Skeletal muscle satellite cell (primary cell): Measurements from ENCODE around the gene NPPB. TPM values are rescaled to one million over a fixed set of nuclear protein-coding genes. Genes with fewer than 3 reads are reported as not detected.

ENCODE experiments used
- H3K27me3 ChIP-seq: 2 replicates; pipeline ENCODE4 v1.7.0; 2013; ENCODE audit warnings: low read length; ENCODE audit not compliant: control insufficient read depth, insufficient read depth
- H3K36me3 ChIP-seq: 2 replicates; pipeline ENCODE4 v1.7.0; 2013; ENCODE audit warnings: mild to moderate bottlenecking, control low read depth, low read length; ENCODE audit not compliant: insufficient read depth
- H3K4me1 ChIP-seq: 2 replicates; pipeline ENCODE4 v1.7.0; 2013; ENCODE audit warnings: low read length; ENCODE audit not compliant: control insufficient read depth, insufficient read depth
- H3K4me2 ChIP-seq: 2 replicates; pipeline ENCODE4 v1.7.0; 2013; ENCODE audit warnings: mild to moderate bottlenecking, low read length
- H3K4me3 ChIP-seq: 2 replicates; pipeline ENCODE4 v1.7.0; 2013; ENCODE audit warnings: low read length
- H3K9ac ChIP-seq: 2 replicates; pipeline ENCODE4 v1.7.0; 2013; ENCODE audit warnings: mild to moderate bottlenecking, low read depth, low read length, moderate library complexity
- H3K9me3 ChIP-seq: replicated peaks from 2 replicates; pipeline ENCODE4 v1.7.0; 2013; ENCODE audit warnings: mild to moderate bottlenecking, control low read depth, low read length
- small RNA-seq: library from RNA; depleted of rRNA; stranded (forward); fragments of <200 nt; gene quantifications from one replicate; pipeline ENCODE3, GENCODE V24; 2012

The NPPB gene

DNA sequence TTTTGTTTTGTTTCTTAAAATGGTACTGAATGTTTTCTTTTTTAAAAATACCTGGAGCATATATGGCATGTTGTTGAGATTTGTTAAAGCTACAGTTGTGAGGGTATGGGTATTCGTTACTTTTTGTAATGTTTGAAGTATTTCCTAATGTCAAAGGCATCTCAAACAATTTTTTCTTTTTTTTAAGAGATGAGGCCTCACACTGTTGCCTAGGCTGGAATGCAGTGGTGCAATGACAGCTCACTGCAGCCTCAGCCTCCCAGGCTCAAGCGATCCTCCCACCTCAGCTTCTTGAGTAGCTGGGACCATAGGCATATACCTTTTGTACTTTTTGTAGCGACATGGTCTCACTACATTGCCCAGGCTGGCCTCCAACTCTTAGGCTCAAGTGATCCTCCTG, 36.7 kb downstream of the NPPB start:
- Histone ChIP-seq H3K9me3 (no peaks in the 10 kb centered on the region), H3K27me3 (no peaks in the 10 kb centered on the region), H3K4me3 (no peak overlapping the region), H3K4me1 (peaks cover 13% of the 10 kb centered on the region), H3K36me3 (peaks cover 54% of the 10 kb centered on the region), H3K9ac (no peak overlapping the region), H3K4me2 (no peak overlapping the region)

DNA sequence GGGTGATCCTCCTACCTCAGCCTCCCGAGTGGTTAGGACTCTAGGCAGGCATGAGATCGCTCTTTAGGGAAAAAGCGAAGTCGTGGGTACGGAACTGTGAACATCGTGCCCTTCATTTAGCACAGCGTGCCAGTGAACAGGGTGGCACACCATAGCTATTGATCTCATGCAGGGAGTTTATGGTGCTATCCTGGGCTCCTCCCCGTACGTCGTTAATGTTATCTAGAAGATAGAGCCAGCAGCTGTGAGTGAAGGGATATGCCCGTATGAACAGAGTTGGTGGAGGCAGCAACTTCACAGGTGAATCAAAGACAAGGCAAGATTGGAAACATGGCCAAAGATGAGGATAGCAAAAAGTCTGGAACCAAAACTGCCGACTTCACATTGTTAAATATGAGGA, 41.6 kb downstream of the NPPB start:
- H3K36me3 ChIP-seq = peaks cover 53% of the 10 kb centered on the region
- peaks cover 13% of the 10 kb centered on the region for H3K4me1 ChIP-seq
- H3K27me3 ChIP-seq = no peaks in the 10 kb centered on the region
- no peak overlapping the region for H3K4me2 ChIP-seq
- H3K9me3 ChIP-seq = no peaks in the 10 kb centered on the region
- no peak overlapping the region for H3K9ac ChIP-seq
- no peak overlapping the region for H3K4me3 ChIP-seq

DNA sequence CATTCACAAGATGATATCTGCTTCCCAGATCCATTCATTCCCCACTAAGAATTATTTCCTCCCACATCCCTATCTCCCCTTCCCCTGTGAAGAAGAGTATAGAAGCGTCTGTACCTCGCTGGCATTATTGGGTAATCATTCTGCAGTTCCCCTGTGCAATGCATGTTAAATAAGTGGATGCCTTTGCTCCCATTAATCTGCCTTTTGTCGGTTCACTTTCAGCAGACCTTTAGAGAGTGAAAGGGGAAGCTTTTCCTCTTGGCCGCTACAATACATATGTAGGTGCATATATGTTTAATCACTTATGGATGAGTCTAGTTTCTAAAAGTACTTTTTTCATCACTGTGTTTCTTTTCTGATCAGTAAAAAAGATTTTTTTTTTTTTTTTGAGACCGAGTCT, 45.7 kb downstream of the NPPB start:
- Histone ChIP-seq H3K36me3 (peaks cover 61% of the 10 kb centered on the region), H3K4me3 (no peak overlapping the region), H3K4me1 (peaks cover under 1% of the 10 kb centered on the region)

More for the DNA sequence above, 45.7 kb downstream of the NPPB start:
- H3K9ac ChIP-seq = no peak overlapping the region
- H3K4me2 ChIP-seq = no peak overlapping the region
- no peaks in the 10 kb centered on the region for H3K9me3 ChIP-seq
- no peaks in the 10 kb centered on the region for H3K27me3 ChIP-seq

Small RNA genes lying within 50 kb of the gene (small RNA-seq; reads per million reads assigned to genes)
- gene RF02156 = not detected
- not detected for gene RF02157
- not detected for gene RF02158
